Fibroblast of the conjunctiva (primary cell): ENCODE data around the gene RPS6KL1.

Experiments
- DNase-seq: peaks from one replicate; pipeline ENCODE4 v3.0.0-alpha.2; 2010; ENCODE audit warnings: low read depth

Gene RPS6KL1, protein sequence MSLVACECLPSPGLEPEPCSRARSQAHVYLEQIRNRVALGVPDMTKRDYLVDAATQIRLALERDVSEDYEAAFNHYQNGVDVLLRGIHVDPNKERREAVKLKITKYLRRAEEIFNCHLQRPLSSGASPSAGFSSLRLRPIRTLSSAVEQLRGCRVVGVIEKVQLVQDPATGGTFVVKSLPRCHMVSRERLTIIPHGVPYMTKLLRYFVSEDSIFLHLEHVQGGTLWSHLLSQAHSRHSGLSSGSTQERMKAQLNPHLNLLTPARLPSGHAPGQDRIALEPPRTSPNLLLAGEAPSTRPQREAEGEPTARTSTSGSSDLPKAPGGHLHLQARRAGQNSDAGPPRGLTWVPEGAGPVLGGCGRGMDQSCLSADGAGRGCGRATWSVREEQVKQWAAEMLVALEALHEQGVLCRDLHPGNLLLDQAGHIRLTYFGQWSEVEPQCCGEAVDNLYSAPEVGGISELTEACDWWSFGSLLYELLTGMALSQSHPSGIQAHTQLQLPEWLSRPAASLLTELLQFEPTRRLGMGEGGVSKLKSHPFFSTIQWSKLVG

DNA sequence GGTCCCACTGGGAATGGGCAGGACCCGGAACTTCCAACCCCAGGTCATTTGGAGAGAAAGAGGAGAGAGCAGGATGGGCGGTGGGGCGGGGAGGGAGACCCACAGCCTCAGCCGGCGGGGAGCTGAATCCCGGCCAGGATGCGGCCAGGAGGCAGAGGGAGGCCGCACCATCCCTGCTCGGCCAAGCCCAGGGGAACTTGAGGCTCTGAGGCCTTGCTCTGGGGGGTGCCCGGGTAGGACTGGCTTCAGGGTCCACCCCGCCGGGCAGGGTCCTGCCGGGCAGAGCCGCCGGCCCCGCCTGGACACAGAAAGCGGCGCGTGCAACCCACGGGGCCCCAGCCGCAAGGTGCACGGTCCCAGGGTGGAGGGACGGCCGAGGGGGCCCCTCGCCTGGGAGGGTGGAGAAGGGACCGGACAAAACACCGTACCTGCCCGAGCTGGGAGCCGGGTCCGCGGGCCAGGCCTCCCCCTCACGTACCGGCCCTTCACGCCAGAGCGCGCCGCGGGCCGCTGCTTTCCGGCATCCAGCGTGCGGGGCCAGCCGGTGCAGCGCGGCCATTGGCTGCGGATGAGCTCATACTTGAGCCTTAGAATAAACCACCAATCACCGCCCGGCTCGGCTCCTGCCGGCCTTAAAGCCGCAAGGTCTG is at the start of gene RPS6KL1:
Gene RPS6KL1 (minus strand): TSS at position 509 of the 650 bp plus-strand sequence. CDS start 1,719 bp downstream, outside the sequence.
- peak; percentile 33 for DNase-seq

DNA sequence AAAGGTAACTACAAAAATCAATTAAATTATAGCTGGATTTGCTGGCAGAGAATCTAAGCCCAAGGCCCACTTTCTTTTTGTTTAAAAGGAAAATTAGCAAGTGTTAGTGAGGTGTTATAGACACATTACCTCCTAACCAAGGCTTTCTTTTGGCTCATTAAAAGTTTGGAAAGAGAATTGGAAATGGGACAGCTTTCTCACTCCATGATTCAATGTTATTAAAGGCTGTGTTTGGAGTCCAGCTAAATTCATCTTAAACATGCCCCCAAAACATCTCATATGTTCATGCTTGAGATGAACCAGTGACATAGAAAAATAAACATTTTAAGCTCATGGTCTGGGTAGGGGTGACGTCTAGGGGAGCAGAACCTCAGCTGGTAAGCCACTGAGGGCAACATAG is 45.8 kb upstream of the RPS6KL1 start:
- no peak for DNase-seq

DNA sequence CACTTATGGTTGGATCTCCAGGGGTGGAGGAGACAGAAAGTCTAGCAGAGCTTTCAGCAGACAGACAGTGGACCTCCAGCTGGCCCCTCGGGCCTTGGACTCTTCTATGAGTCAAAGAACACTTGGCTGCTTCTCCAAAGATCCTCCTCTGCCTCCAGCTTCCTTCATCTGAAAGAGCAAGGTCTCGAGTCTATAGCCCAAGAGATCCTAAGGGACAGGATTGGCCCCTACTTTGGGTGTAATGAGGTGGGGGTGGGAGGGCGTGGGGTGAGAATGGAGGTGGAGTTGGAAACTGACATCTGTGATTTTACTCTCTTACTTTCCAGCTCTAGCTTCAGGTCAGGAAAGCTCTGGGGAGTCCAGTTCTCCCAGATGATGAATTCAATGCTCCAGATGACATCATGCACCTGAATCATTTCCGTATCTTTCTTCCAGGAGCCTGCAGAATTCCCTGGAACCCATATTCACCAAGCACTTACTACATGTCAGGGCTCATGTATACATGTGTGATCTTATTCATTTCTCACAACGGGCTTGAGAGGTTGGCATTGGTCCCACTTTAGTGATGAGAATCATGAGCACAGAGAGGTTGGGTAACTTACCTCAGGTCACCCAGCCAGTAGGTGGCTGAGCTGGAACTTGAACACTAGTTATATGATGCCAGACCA is 42.6 kb upstream of the RPS6KL1 start:
- no peak for DNase-seq

DNA sequence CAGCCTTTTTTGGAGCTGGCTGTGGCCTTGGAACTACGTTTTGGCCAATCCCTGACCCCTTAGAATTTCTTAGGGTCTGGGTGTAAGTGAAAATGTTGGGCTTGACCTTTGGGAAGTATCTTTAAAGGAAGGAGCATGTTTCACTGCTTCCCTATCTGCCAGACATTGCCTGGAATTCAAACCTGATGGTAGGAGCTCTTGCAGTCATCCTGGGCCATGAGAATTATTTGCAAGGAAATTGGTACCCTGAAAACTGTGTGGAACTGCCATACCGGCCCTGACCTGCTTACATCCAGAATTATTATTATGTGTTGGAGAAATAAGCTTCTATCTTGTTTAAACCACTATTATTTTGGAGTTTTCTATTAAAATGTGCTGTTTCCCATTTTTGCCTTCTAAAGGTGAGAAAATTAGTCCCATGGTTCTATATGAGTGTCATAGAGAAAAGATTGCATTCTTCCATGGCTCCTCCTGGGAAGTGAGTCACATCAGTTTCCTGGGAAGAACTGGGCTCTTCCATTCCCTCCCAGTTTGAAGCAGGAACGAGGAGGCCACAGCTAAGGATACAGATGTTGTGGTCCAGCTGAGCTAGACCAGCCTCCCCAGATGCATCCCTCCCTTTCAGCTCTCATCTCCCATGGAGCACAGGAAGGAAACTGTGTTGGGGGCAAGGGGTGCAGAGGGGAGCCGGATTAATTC is 41.9 kb upstream of the RPS6KL1 start:
- DNase-seq: no peak

DNA sequence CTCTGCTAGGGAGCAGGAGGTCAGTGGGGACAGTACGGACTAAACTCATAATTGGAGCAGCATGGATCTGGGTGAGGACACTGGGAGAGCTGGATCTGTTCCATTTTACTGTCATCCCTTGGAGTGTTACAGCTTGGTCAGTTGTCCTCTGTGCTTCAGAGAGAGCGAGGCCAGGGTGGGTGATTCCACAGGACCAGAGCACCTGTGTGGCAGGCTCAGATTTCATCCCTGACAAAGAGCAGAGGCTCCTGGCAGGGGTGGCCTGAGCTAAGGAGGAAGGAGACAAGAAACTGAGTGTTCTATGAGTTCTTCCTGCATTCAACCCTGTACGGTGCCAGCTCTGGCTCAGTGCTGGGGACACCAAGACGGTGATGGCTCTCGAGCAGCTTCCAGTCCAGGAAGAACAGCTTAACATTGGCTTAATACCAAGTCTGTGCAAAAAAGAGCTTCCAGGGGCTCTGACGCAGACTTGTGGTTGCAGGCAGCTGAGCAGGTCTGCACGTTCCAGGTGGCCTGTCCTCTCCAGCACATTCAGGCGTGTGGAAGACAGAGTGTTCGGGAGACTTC is 40.7 kb upstream of the RPS6KL1 start:
- DNase-seq: no peak

DNA sequence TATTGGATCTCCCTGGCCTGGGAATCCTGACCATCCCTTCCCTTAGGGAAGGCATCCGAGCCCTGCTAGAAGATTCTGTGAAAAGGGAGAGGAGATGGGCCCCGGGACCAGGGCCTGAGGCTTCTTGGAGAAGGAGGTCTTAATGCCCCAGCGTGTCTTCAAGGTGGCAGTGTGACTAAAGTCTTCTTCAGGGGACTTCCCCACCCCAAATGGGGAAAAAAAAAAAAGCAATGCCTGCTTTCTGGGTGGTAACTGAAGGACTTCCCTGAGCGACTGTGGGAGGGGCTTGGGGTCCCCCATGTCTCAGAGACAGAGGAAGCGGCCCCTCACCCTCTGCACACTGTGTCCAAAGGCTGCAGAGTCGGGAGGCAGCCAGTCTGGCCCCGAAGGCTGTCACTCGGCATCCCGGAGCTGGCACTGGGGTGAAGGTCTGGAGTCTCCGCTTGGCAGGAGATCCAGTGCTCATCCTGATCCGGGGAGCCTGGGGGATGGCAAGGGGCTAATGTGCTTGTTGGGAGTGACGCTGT is 40.2 kb upstream of the RPS6KL1 start:
- no peak for DNase-seq

DNA sequence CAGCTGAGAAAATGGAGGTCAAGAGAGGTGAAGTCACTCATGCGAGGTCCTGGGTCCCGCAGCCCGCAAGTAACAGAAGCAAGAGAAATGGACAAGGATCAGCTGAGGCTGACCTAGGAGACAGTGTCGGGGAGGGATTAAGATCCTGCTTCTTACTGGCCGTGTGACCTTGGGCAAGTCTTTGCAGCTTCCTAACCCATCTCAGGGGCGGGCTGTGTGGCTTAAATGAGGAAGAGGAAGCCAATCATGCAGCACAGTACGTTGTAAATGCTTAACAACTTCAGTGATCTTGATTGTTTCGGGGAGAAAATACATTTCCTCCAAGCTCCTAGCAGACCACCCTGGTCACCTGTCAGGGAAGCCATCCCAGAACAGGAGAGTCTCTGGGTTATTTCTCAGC is 39.4 kb upstream of the RPS6KL1 start:
- DNase-seq: no peak

DNA sequence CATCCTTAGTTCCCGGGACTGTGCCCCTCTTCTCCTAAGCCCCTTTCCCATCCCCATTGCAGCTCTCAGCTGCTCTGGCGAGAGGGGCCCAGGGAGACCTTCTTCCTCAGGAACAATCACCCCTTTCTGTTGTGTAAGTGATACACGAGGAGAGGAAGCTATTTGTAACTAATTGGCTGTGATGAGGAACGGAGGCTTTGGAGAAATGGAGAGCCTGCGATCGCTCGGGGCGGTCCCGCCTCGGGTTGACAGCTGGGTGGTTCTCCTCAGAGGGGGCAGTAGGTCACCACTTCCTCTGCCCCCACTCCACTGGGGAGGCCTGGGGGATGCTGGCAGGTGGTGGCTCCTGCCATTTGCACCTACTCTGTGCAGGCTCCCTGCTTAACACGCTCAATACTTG is 39.0 kb upstream of the RPS6KL1 start:
- no peak for DNase-seq

DNA sequence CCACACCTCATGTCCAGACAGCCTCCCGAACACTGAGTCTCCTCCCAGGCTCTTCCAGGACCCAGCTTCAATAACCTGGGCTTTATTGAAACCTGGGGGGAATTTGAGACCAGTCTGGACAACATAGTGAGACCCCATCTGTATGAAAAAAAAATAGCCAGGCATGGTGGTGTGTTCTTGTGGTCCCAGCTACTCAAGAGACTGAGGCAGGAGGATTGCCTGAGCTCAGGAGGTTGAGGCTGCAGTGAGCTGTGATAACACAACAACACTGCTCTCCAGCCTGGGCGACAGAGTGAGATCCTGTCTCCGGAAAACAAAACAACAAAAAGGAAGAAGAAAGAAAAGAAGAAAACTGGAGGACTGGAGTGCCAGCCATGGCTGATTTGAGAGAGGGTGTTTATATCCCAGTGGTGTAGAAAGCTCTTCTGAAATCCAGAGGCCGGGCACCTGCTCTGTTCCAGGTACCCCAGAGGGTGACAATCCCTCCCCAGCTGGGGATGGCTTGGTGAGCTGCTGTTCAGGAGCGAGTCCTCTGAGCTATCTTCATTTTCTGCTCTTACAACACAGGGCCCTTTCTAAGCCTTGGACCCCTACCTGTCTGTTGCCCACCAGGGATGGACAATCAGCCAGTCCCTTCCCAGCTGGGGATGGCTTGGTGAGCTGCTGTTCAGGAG is 38.3 kb upstream of the RPS6KL1 start:
- no peak for DNase-seq

DNA sequence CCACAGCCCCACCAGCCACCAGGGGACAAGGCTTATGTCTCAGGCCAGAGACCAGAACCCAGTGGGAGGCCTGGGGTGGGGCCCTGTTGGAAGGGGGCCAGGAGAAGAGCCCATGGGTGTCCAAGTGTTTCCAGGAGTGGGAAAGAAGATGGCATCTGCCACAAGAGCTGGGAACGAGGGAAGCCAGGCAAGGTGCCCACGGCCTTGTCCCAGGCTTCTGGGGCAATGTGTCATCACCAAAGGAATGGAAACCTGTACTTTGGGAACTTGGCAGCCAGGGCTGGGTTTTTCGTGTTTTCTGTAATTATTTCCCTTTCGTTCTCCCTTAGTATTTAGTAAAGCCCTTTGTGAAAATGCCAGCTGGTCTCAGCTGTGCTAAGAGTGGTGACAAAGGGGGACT is 37.7 kb upstream of the RPS6KL1 start:
- no peak for DNase-seq

DNA sequence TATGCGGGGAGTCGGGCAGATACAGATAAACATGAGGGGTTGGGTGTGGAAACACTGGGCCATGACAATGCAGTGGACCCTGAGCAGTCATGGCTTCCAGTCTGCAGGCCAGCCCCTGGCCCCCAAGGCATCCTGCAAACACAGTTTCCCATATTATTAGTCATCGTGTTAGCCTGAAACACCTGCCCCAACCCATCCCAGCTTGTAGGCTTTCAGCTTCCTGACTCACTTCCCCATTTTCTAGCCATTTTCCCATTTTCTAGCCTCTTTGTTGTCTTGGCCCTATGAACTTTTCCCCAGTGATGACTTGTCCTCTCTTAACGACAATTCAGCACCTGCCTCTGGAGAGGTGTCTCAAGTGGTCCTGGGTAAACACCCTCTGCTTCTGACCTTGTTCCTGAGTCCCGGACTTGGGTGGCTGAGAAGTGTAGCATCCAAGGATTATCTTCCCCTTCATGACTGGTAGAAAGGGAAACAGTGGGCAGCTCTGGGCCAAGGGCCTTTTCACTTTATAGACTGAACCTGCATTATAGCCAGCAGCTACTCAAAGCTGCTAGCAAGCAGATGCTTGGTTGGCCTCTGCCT is 36.6 kb upstream of the RPS6KL1 start:
- DNase-seq: no peak

DNA sequence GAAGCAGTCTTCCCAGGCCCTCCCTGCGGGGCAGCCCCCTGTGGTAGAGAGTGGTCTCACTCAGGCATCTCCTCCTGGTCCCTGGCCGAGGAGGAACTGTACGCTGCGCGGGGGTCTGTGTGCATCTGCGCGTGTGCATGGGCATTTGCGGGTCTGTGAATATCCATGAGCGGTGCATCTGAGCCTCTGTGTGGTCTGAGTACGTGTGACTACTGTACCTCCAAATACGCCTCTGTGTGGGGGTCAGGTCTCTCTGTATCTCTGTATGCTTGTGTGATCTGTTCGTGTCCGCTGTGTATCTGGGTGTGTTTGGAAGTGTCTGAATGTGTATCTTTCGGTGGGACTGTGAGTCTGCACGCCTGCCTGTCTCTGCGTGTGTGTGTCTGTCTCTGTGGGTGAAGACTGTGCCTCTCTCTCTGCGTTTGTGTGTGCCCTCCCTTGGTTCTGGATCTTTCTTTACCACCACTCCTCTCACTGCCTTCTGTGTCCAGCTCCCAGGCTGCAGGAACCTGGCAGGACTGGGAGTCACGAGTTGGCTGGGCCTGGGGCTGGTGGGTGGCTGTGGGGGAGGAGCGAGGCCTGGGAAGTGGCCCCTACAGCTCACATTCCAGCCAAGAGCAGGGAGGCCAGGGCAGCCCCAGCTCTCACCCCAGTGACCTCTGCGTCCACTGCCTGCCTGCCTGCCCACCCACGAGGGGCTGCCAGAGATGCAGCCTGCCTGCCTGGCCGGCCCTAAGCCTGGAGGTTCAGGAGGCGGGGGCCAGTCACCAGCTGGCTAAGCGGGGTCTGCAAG is 33.4 kb upstream of the RPS6KL1 start:
- no peak for DNase-seq

DNA sequence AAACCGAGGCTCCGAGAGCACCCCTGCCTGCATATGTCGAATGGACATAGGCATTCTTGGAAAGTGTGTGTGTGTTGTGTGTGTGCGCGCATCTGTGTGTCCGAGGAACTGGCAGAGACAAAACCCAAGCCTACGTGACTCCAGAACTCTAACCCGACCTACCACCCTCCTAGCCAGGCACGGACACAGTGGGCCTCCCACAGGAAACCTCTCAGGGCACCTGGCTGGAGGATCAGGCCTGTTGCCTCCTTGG is 32.9 kb upstream of the RPS6KL1 start:
- DNase-seq: no peak

DNA sequence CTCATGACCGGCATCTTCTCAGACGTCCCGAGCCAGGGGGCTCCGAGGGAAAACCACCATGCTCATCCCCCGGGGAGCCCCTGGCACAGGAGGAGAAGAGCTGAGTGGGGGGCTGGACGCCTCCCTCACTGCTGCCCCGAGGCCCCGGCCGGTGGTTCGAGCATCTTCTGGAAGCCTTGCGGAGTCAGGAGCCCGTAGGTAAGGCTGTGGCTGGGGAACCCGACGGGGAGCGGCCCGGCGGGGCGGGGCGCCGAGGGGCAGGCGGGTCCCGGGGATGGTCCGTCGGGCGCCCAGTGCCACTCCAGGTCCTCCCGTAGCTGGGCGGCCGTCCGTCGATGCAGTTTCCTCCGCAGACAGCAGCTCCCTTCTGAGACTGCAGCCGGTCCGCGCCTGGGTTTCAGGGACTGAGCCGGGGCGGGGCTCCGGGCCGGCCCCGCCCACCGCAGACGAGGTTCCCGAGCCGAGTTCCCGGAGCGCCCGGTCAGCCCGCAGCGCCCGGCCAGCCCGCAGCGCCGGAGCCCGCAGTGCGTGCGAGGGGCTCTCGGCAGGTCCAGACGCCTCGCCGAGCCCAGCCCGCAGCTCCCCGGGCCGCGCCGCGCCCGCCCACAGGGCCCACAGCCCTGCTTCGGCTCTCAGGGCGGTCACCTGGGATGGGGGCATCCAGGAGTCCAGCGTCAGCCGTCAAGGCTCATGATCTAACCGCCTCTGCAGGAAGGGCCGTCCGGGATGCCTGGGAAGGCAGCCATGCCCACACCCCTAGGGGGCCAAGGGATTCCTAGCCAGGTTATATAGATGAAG is 32.4 kb upstream of the RPS6KL1 start, which contains the start of gene PGF:
Gene PGF (minus strand): TSS at position 369 of the 798 bp plus-strand sequence. CDS start 355 bp downstream, at position 14.
- no peak for DNase-seq

DNA sequence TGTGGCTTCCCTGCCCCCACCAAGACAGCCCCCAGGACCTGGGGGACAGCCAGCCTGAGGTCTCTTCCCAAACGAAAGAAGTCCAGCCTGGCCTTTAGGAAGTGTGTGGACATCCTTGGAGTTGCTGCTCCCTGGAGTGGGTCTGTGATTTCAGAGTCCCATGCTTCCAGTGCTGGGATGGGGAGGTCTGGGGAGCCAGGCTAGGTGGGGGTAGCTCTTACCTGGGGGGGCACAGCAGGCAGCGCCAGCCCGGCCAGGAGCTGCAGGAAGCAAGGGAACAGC is 31.8 kb upstream of the RPS6KL1 start:
- DNase-seq: no peak

DNA sequence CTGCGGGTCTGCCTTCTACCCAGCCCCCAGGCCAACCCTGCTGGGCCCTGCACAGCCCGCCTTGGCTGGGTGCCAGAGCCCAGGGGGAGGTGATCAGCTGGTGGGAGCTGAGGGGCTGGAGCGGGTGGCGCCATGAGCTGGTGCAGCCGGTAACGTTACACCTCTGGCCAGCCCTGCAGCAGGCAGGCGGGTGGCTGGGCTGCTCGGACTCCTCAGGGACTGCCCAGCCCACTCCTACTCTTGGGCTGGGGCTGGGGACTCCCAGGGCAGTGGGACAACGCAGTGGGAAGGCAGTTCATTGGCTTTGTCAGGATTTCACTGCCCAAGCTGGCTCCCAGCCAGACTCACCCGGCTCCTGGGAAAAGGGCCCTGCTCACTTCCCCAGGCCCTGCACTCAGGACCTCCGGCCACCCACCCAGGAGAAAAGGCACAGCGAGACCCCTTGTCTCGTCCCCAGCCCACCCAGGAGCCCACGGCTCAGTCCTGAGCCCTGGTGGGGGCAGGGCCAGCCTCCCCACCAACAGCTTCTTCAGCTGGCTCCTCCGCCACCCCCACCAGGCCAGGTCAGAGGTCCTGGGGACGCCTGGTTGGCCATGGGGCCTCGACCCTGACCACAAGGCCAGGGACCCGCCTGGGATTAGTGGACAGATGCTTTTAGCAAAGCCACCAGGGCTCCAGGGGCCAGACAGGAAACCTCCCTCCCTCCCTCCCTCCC is 31.3 kb upstream of the RPS6KL1 start:
- no peak for DNase-seq

DNA sequence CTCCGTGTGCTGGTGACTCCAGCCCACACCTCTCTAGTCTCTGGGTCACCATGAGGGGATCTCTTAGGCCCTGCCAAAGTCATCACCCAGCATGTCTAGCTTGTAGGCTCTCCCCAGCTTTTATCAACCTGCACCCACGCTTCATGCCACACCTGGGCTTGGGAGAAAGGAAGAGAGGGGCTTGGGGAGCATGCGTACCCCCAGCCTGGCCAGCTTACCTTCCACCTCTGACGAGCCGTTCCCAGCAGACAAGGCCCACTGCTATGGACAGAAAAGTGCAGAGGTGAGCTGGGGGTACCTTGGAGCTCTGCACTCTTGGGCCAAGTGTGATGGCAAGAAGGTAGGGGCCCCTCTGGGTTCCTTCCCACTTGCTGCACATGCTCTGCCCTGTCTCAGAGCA is 30.6 kb upstream of the RPS6KL1 start:
- DNase-seq: no peak

DNA sequence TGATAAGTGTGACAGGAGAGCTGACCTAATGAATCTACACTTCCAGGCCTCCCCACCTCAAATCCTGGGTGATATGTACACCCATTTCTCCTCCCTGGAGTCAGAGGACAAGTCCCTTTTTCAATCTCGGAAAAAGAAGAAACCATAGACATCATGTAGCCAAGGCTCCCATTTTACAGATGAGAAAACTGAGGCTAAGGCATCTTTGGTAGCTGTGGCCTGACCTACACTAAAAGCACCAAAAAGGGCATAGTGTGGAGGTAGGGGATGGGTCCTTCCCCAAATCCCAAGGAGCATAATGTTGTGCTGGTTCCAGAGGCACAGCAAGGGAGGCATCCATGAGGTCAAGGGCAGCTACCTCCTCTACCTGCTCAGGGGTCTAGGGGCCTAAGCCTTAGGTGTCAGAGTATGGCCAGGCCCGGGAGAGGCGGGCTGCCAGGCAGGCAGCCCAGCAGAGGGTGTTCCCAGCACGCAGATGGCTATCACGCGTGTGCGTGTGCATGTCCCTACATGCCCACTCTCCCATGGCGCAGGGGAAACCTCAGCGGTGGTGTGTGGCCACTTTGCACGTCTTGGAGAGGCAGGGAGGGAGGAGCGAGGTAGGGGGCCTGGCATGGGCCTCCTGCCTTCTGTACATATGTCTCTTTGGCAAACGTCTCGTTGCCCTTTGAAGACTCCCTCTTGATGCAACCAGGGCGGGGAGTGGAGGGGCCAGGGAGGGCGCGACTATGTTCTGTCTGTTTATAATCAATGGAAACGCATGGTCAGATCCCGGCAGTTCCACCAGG is 29.8 kb upstream of the RPS6KL1 start:
- no peak for DNase-seq
